Peyer's patch (tissue), 4 donors: Measurements from ENCODE around the gene CEMIP. TPM values are rescaled to one million over a fixed set of nuclear protein-coding genes. Genes with fewer than 3 reads are reported as not detected.

ENCODE experiments used
- DNase-seq, 3 donors: peaks; one replicate each; pipeline ENCODE4 v3.0.0-alpha.2; 2017 to 2019
- H3K27ac ChIP-seq, 4 donors: fragments of 200-600 bp; sonication (generic); one replicate each; pipeline ENCODE4 v1.5.1; 2016 to 2019
- H3K27me3 ChIP-seq, 2 donors: fragments of 200-600 bp; sonication (generic); one replicate each; pipeline ENCODE4 v1.5.1; 2019
- H3K36me3 ChIP-seq, 3 donors: fragments of 200-600 bp; sonication (generic); one replicate each; pipeline ENCODE4 v1.5.1; 2016 to 2019
- H3K4me1 ChIP-seq, 4 donors: fragments of 200-600 bp; sonication (generic); one replicate each; pipeline ENCODE4 v1.5.1; 2016 to 2019
- H3K4me3 ChIP-seq, 4 donors: fragments of 200-600 bp; sonication (generic); 1 replicate in 3 of 4; 2 replicates in 1 of 4; pipeline ENCODE4 v1.5.1; 2016 to 2019; ENCODE audit warnings: mild to moderate bottlenecking in 1 of 4
- H3K9me3 ChIP-seq, 4 donors: fragments of 200-600 bp; sonication (generic); one replicate each; pipeline ENCODE4 v1.5.1; 2016 to 2019; ENCODE audit warnings: mild to moderate bottlenecking in 1 of 4
- POLR2A ChIP-seq, 2 donors: fragments of 450-650 bp; IDR thresholded peaks; one replicate each; pipeline ENCODE4 v1.5.1; 2017; ENCODE audit warnings: antibody characterized with exemption in 2 of 2, mild to moderate bottlenecking in 2 of 2, moderate library complexity in 2 of 2
- total RNA-seq, 4 donors: library from RNA; depleted of rRNA; stranded (reverse); fragments of >200 nt; gene quantifications; one replicate each; pipeline ENCODE4 v1.1.0, GENCODE V29; 2016
- TF ChIP-seq, protein P1 (sequence below), 6 experiments: fragments of 450-650 bp in 4 of 6; fragments of 200-600 bp in 2 of 6; sonication (generic) in 1 of 6; IDR thresholded peaks; one replicate each; pipeline ENCODE4 v1.5.1; 2017 to 2019; ENCODE audit warnings: antibody characterized with exemption in 6 of 6, mild to moderate bottlenecking in 3 of 6, moderate library complexity in 1 of 6

The CEMIP gene
- total RNA-seq, 4 donors from 2014 or later, result 0.27 to 0.83 (median 0.57) TPM; not detected in 1

GRCh38 chr15:80929225-80929624 is 150.1 kb downstream of the CEMIP start:
- Histone ChIP-seq H3K27ac (no peak overlapping the region), H3K4me1 (no peaks in the 10 kb centered on the region), H3K4me3 (no peak overlapping the region), H3K9me3 (no peaks in the 10 kb centered on the region), H3K27me3 (no peaks in the 10 kb centered on the region), H3K36me3 (no peaks in the 10 kb centered on the region)
- no peak for TF ChIP-seq POLR2A (IDR thresholded peaks at IDR 0.05)
- TF ChIP-seq, protein P1, sequence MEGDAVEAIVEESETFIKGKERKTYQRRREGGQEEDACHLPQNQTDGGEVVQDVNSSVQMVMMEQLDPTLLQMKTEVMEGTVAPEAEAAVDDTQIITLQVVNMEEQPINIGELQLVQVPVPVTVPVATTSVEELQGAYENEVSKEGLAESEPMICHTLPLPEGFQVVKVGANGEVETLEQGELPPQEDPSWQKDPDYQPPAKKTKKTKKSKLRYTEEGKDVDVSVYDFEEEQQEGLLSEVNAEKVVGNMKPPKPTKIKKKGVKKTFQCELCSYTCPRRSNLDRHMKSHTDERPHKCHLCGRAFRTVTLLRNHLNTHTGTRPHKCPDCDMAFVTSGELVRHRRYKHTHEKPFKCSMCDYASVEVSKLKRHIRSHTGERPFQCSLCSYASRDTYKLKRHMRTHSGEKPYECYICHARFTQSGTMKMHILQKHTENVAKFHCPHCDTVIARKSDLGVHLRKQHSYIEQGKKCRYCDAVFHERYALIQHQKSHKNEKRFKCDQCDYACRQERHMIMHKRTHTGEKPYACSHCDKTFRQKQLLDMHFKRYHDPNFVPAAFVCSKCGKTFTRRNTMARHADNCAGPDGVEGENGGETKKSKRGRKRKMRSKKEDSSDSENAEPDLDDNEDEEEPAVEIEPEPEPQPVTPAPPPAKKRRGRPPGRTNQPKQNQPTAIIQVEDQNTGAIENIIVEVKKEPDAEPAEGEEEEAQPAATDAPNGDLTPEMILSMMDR (IDR thresholded peaks at IDR 0.05), result no peak
- no peak for DNase-seq

GRCh38 chr15:80929689-80930088 is 150.5 kb downstream of the CEMIP start:
- DNase-seq, result no peak

DNA sequence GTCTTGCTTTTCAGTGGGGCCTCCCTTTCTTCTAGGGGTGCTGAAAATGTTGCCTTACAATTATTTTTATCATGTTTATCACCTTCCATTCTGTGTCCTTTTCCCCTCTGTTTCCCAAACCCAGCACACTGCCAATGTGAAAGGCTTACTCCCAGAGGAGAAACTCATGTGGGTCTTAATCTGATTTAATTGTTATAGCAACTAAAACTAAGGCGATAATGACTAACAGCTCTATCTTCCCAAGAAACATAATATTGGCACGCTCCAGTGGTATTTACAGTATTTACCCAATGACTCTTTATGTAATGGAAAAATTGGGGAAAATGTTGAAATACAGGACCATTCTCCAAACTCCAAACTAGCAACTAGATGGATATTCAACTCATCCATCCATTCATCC is 152.0 kb downstream of the CEMIP start:
- no peak for DNase-seq
- Histone ChIP-seq H3K36me3 (no peaks in the 10 kb centered on the region), H3K4me3 (no peak overlapping the region), H3K4me1 (no peaks in the 10 kb centered on the region), H3K27ac (no peak overlapping the region), H3K9me3 (no peaks in the 10 kb centered on the region), H3K27me3 (no peaks in the 10 kb centered on the region)
- TF ChIP-seq, protein P1 (IDR thresholded peaks at IDR 0.05), result no peak
- TF ChIP-seq POLR2A (IDR thresholded peaks at IDR 0.05), result no peak

More at GRCh38 chr15:80929689-80930088, 150.5 kb downstream of the CEMIP start:
- Histone ChIP-seq H3K36me3 (no peaks in the 10 kb centered on the region), H3K9me3 (no peaks in the 10 kb centered on the region), H3K27me3 (no peaks in the 10 kb centered on the region), H3K27ac (no peak overlapping the region), H3K4me3 (no peak overlapping the region), H3K4me1 (no peaks in the 10 kb centered on the region)
- TF ChIP-seq POLR2A (IDR thresholded peaks at IDR 0.05), result no peak
- TF ChIP-seq, protein P1 (IDR thresholded peaks at IDR 0.05), result no peak

DNA sequence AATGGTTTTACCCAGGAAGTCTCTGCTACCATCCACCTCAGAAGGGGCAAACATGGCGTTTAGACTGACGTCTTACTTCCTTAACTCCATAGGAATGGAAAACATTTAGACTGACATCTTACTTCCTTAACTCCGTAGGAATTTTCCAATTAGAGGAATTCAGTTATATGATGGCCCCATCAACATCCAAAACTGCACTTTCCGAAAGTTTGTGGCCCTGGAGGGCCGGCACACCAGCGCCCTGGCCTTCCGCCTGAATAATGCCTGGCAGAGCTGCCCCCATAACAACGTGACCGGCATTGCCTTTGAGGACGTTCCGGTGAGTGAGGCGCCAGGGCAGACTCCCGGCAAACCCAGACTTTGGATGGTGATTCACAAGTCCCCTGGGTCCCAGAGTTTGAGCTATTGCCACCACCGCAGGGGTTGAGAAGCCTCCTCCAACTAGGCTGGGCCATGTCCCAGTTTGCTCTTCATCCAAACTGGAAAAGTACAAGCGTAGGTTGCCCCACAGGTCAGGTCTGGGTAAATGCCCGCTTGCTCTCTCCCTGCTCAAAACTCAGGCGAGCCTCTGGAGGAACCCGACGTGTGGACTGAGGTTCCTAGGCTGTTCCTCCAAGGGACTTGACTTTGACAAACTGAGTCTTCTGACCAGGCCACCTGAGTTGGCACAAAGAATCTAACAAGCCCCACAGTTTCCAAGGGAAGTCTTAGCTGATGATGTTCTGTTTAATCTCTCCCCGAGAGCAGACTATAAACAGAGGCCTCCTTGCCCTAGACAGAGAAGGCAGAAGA is 152.7 kb downstream of the CEMIP start:
- TF ChIP-seq POLR2A (IDR thresholded peaks at IDR 0.05), result no peak
- TF ChIP-seq, protein P1 (IDR thresholded peaks at IDR 0.05), result no peak
- Histone ChIP-seq H3K4me3 (no peak overlapping the region), H3K9me3 (no peaks in the 10 kb centered on the region), H3K27me3 (no peaks in the 10 kb centered on the region), H3K4me1 (no peaks in the 10 kb centered on the region), H3K27ac (peak overlapping the region in 1 of 4 donors; percentile 37), H3K36me3 (no peaks in the 10 kb centered on the region)
- no peak for DNase-seq

DNA sequence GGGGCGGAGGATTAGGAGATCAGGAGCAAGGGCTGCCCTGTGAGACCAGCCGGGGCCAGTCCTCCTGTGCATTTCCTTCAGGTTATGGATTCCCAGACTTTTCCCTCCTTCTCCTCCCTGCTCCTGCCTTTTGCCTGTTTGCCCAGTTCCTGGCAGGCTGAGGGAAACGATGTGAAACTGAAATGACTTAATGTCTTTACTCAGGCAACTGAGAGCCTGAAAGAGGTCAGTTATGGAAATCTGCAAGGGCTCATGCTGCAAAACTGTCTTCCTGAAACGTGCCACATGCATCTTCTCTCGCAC is 153.3 kb downstream of the CEMIP start:
- Histone ChIP-seq H3K27ac (peak overlapping the region in 1 of 4 donors; percentile 37), H3K4me1 (no peaks in the 10 kb centered on the region), H3K4me3 (no peak overlapping the region), H3K36me3 (no peaks in the 10 kb centered on the region), H3K27me3 (no peaks in the 10 kb centered on the region), H3K9me3 (no peaks in the 10 kb centered on the region)
- DNase-seq, result no peak
- TF ChIP-seq POLR2A (IDR thresholded peaks at IDR 0.05), result no peak
- TF ChIP-seq, protein P1 (IDR thresholded peaks at IDR 0.05), result no peak
